Measurements from ENCODE around the gene RP9.
"Not testable (repeated sequence)": the region's sequence is repeated elsewhere in the genome, so short reads cannot be mapped to it uniquely, and the experiment has no call there.

The RP9 gene

GRCh38 chr7:33107136-33108066, 1.8 kb downstream of the RP9 start:
- H2AFZ ChIP-seq (ENCODE audit: low read depth, low read length): no peak overlapping the region
- peaks cover 3% of the 10 kb centered on the region for H3K36me3 ChIP-seq (replicated peaks; ENCODE audit: low read depth, low read length)
- TF ChIP-seq CTCF (IDR thresholded peaks at IDR 0.05; ENCODE audit: low read depth, low read length) (peak; percentile 47), EZH2phosphoT487 (IDR thresholded peaks at IDR 0.05; ENCODE audit: low read depth) (no peak)
- peak overlapping the region; percentile 84 for H3K9ac ChIP-seq (ENCODE audit: low read length)
- peaks cover 64% of the 10 kb centered on the region for H3K79me2 ChIP-seq (ENCODE audit: low read length)
- H3K27ac ChIP-seq (ENCODE audit: low read length): peak overlapping the region; percentile 61
- peak overlapping the region; percentile 94 for H3K4me2 ChIP-seq (ENCODE audit: low read length)
- H3K27me3 ChIP-seq (ENCODE audit: low read depth, low read length): no peaks in the 10 kb centered on the region
- no peaks in the 10 kb centered on the region for H3K9me3 ChIP-seq (ENCODE audit: insufficient read depth, low read length)
- peak overlapping the region; percentile 90 for H3K4me3 ChIP-seq (ENCODE audit: low read length)
- H3K4me1 ChIP-seq (ENCODE audit: low read length): peaks cover 14% of the 10 kb centered on the region
- H4K20me1 ChIP-seq (ENCODE audit: insufficient read depth, low read length): peaks cover 9% of the 10 kb centered on the region; the same call in 1 of the 2 replicates

- Histone ChIP-seq H3K27me3 (ENCODE audit: low read depth, low read length) (no peaks in the 10 kb centered on the region), H4K20me1 (ENCODE audit: insufficient read depth, low read length) (peaks cover 1% of the 10 kb centered on the region; the same call in 1 of the 2 replicates), H3K4me2 (ENCODE audit: low read length) (no peak overlapping the region), H3K9ac (ENCODE audit: low read length) (no peak overlapping the region), H3K9me3 (ENCODE audit: insufficient read depth, low read length) (no peaks in the 10 kb centered on the region), H3K79me2 (ENCODE audit: low read length) (peaks cover 59% of the 10 kb centered on the region), H2AFZ (ENCODE audit: low read depth, low read length) (no peak overlapping the region), H3K4me1 (ENCODE audit: low read length) (peaks cover 30% of the 10 kb centered on the region), H3K27ac (ENCODE audit: low read length) (no peak overlapping the region), H3K4me3 (ENCODE audit: low read length) (no peak overlapping the region), H3K36me3 (replicated peaks; ENCODE audit: low read depth, low read length) (peaks cover 33% of the 10 kb centered on the region)
- TF ChIP-seq CTCF (IDR thresholded peaks at IDR 0.05; ENCODE audit: low read depth, low read length): no peak
- TF ChIP-seq EZH2phosphoT487 (IDR thresholded peaks at IDR 0.05; ENCODE audit: low read depth): no peak
These were observed 7.3 kb downstream of the RP9 start for GRCh38 chr7:33101906-33102305.

- Histone ChIP-seq H3K4me2 (ENCODE audit: low read length) (peak overlapping the region; percentile 65), H3K27ac (ENCODE audit: low read length) (peak overlapping the region; percentile 94), H2AFZ (ENCODE audit: low read depth, low read length) (no peak overlapping the region), H3K79me2 (ENCODE audit: low read length) (peaks cover 48% of the 10 kb centered on the region), H3K9ac (ENCODE audit: low read length) (peak overlapping the region; percentile 77), H3K4me3 (ENCODE audit: low read length) (peak overlapping the region; percentile 22; the same call in 1 of the 2 replicates), H4K20me1 (ENCODE audit: insufficient read depth, low read length) (no peaks in the 10 kb centered on the region), H3K4me1 (ENCODE audit: low read length) (peaks cover 28% of the 10 kb centered on the region), H3K36me3 (replicated peaks; ENCODE audit: low read depth, low read length) (peaks cover 40% of the 10 kb centered on the region), H3K9me3 (ENCODE audit: insufficient read depth, low read length) (no peaks in the 10 kb centered on the region), H3K27me3 (ENCODE audit: low read depth, low read length) (no peaks in the 10 kb centered on the region)
- no peak for TF ChIP-seq EZH2phosphoT487 (IDR thresholded peaks at IDR 0.05; ENCODE audit: low read depth)
- no peak for TF ChIP-seq CTCF (IDR thresholded peaks at IDR 0.05; ENCODE audit: low read depth, low read length)
These were observed 8.4 kb downstream of the RP9 start for GRCh38 chr7:33100770-33101169.

GRCh38 chr7:33099154-33099940, 9.9 kb downstream of the RP9 start:
- H3K27me3 ChIP-seq (ENCODE audit: low read depth, low read length): no peaks in the 10 kb centered on the region
- peak overlapping the region; percentile 77 for H3K9ac ChIP-seq (ENCODE audit: low read length)
- TF ChIP-seq CTCF (IDR thresholded peaks at IDR 0.05; ENCODE audit: low read depth, low read length): no peak
- TF ChIP-seq EZH2phosphoT487 (IDR thresholded peaks at IDR 0.05; ENCODE audit: low read depth): no peak
- peaks cover 41% of the 10 kb centered on the region for H3K36me3 ChIP-seq (replicated peaks; ENCODE audit: low read depth, low read length)
- peaks cover 33% of the 10 kb centered on the region for H3K79me2 ChIP-seq (ENCODE audit: low read length)
- no peak overlapping the region for H2AFZ ChIP-seq (ENCODE audit: low read depth, low read length)
- H3K9me3 ChIP-seq (ENCODE audit: insufficient read depth, low read length): no peaks in the 10 kb centered on the region
- H3K4me3 ChIP-seq (ENCODE audit: low read length): peak overlapping the region; percentile 22; the same call in 1 of the 2 replicates
- H3K27ac ChIP-seq (ENCODE audit: low read length): peak overlapping the region; percentile 94
- no peaks in the 10 kb centered on the region for H4K20me1 ChIP-seq (ENCODE audit: insufficient read depth, low read length)
- H3K4me1 ChIP-seq (ENCODE audit: low read length): peaks cover 28% of the 10 kb centered on the region
- H3K4me2 ChIP-seq (ENCODE audit: low read length): peak overlapping the region; percentile 65

- not testable (repeated sequence) for H2AFZ ChIP-seq (ENCODE audit: low read depth, low read length); H3K9me3 ChIP-seq (ENCODE audit: insufficient read depth, low read length); H3K27ac ChIP-seq (ENCODE audit: low read length); H3K4me3 ChIP-seq (ENCODE audit: low read length); H3K4me2 ChIP-seq (ENCODE audit: low read length); H3K79me2 ChIP-seq (ENCODE audit: low read length); H3K9ac ChIP-seq (ENCODE audit: low read length); H4K20me1 ChIP-seq (ENCODE audit: insufficient read depth, low read length); H3K27me3 ChIP-seq (ENCODE audit: low read depth, low read length)
- H3K36me3 ChIP-seq (replicated peaks; ENCODE audit: low read depth, low read length): peaks cover 31% of the 10 kb centered on the region
- peaks cover 15% of the 10 kb centered on the region for H3K4me1 ChIP-seq (ENCODE audit: low read length)
These were observed 14.4 kb downstream of the RP9 start for GRCh38 chr7:33094745-33095275.

Measured in OCI-LY3 (cell line).